BJ (cell line): Measurements from ENCODE around the gene COBLL1. TPM values are rescaled to one million over a fixed set of nuclear protein-coding genes. Genes with fewer than 3 reads are reported as not detected.
"Not testable (repeated sequence)": the region's sequence is repeated elsewhere in the genome, so short reads cannot be mapped to it uniquely, and the experiment has no call there.

Experiments
- CTCF ChIA-PET: fragments of 350-600 bp; formaldehyde crosslinking; extraction: SDS; loops from one replicate; lab custom pipeline; 2021; ENCODE audit warnings: antibody characterized with exemption, inconsistent platforms; lab: Yijun Ruan, JAX
- POLR2A ChIA-PET: fragments of 300-600 bp; sonication (Branson Sonifier 250); formaldehyde crosslinking; extraction: SDS; loops from one replicate; lab custom pipeline; 2021; ENCODE audit warnings: antibody characterized with exemption; lab: Charles Lee
- DNase-seq: peaks from one replicate; pipeline ENCODE4 v3.0.0-alpha.2; 2011; ENCODE audit warnings: low read depth
- H3K27me3 ChIP-seq: 2 replicates; pipeline ENCODE4 v1.6.0; 2011; ENCODE audit warnings: low read length; ENCODE audit not compliant: control insufficient read depth, insufficient read depth
- H3K36me3 ChIP-seq: 2 replicates; pipeline ENCODE4 v1.5.1; 2011; ENCODE audit warnings: low read length; ENCODE audit not compliant: control insufficient read depth, insufficient read depth
- H3K4me3 ChIP-seq: 2 replicates; pipeline ENCODE4 v1.5.1; 2011; ENCODE audit warnings: low read depth, mild to moderate bottlenecking, control low read depth, low read length
- polyA plus RNA-seq: library from polyadenylated mRNA; depleted of rRNA; stranded (reverse); fragments of >200 nt; gene quantifications from 2 replicates; pipeline ENCODE4 v1.2.3, GENCODE V29; 2011
- TF ChIP-seq, protein P1 (sequence below): IDR thresholded peaks from 2 replicates; pipeline ENCODE4 v1.5.1; 2011; ENCODE audit warnings: low read depth, mild to moderate bottlenecking, control low read depth, inconsistent platforms, low read length, moderate library complexity; ENCODE audit not compliant: insufficient read depth

COBLL1 gene
- polyA plus RNA-seq, 1 experiment = 34.2 TPM

DNA sequence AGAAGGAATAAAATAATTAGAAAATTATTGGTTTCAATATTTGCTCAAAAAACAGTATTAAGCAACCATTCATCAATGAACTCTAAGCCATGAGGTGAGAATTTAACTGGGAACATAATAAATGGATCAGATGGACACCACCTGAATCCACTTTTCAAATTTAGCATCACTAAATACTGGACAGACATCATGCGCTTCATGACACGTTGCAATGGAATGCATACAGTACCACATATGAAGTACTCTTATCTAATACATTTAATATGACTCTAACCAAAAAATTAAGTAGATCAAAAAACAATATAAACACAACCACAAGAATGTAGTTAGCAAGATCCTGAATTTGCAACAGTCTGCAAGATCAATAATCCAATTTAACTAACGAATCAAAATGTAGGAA is 76.6 kb downstream of the COBLL1 start:
- Histone ChIP-seq H3K36me3 (no peaks in the 10 kb centered on the region), H3K27me3 (no peaks in the 10 kb centered on the region), H3K4me3 (no peak overlapping the region)
- no peak for DNase-seq
- TF ChIP-seq, protein P1, sequence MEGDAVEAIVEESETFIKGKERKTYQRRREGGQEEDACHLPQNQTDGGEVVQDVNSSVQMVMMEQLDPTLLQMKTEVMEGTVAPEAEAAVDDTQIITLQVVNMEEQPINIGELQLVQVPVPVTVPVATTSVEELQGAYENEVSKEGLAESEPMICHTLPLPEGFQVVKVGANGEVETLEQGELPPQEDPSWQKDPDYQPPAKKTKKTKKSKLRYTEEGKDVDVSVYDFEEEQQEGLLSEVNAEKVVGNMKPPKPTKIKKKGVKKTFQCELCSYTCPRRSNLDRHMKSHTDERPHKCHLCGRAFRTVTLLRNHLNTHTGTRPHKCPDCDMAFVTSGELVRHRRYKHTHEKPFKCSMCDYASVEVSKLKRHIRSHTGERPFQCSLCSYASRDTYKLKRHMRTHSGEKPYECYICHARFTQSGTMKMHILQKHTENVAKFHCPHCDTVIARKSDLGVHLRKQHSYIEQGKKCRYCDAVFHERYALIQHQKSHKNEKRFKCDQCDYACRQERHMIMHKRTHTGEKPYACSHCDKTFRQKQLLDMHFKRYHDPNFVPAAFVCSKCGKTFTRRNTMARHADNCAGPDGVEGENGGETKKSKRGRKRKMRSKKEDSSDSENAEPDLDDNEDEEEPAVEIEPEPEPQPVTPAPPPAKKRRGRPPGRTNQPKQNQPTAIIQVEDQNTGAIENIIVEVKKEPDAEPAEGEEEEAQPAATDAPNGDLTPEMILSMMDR = no peak
- ChIA-PET CTCF (no interaction called here), POLR2A (no interaction called here)

DNA sequence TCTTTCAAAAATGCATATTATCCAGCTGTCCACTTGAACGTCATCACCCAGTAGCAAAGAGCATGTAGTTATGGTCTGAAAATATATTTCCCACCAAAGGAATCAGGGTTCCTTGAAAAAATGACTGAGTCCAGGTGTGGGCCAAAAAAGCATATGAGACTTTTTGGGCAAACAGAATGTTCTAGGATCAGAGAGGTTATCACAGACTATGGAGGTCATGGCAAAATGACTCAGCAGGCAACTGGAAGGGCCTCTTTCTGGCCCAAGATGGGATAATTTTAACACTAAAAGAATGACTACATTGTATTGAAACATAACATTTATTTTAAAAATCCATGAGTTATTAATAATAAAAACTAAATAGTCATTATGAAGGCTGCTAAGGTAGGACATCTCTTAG is 77.1 kb downstream of the COBLL1 start:
- DNase-seq = no peak
- no peaks in the 10 kb centered on the region for H3K27me3 ChIP-seq
- TF ChIP-seq, protein P1 = no peak
- H3K4me3 ChIP-seq = no peak overlapping the region
- POLR2A ChIA-PET = no interaction called here
- H3K36me3 ChIP-seq = no peaks in the 10 kb centered on the region
- CTCF ChIA-PET = no interaction called here

DNA sequence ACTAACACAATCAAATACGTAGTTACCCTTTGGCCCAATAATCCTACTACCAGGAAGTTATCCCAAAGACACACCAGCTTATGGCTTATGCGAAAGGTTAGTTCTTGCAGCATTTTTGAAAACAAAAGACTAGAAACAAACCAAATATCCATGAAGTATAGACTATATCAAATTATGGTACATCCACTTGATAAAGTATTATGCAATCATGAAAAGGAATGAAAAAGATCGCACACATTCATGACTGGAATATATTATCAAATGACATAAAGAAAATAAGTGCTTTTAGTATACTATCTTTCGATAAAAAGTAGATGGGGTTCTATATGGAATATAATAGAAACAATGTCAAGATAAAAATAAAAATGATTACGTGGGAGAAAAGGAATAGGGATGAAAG is 78.2 kb downstream of the COBLL1 start:
- TF ChIP-seq, protein P1 = no peak
- ChIA-PET CTCF (no interaction called here), POLR2A (no interaction called here)
- H3K4me3 ChIP-seq = no peak overlapping the region
- no peaks in the 10 kb centered on the region for H3K27me3 ChIP-seq
- no peaks in the 10 kb centered on the region for H3K36me3 ChIP-seq
- DNase-seq = no peak

DNA sequence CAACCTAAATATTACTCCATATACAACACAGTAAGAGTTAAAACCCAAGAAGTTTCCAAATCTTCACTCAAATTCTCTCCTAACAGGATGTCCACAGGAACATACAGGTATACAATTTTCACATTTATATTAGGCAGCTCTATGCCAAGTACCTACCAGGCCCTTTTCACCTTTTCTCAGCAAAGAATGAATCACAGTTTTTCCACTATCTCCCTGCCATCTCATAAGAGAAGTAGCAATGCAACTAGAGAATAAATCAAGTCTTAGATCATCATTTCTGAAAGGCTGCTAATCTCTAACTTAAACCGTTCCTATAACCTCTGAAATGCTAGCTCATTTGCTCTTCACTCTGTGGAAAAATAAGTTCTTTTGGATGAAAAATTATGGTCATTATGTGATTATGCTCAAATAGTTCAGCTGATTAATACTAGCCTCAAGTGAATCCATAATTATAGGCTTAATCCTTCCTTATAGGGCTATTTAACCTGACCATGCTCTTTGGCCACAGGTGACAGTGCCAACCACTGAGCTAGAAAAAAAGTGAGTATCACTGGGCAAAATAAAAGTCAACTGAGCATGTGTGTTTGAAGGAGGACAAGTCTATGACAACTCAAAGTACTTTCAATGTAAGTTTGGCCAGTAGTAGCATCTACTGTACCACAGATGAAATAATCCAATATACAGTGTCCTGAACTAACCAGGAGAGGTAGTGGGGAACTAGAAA is 79.7 kb downstream of the COBLL1 start:
- TF ChIP-seq, protein P1 = no peak
- H3K4me3 ChIP-seq = no peak overlapping the region
- DNase-seq = no peak
- POLR2A ChIA-PET = no interaction called here
- CTCF ChIA-PET = interaction anchor here (1.0 kb wide), 1 partner anchor 18 kb away, joined by 4 read pairs; no protein-coding TSS in a partner anchor
- no peaks in the 10 kb centered on the region for H3K36me3 ChIP-seq
- no peaks in the 10 kb centered on the region for H3K27me3 ChIP-seq

DNA sequence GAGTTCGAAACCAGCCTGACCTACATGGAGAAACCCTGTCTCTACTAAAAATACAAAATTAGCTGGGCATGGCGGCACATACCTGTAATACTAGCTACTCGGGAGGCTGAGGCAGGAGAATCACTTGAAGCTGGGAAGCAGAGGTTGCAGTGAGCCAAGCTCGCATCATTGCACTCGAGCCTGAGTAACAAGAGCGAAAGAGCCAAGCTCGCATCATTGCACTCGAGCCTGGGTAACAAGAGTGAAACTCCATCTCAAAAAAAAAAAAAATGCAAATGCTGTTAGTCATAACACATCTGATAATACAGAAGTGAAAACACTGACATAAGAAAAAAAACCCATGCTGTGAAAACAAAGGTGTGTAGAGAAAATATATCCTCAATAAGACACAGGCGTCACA is 80.4 kb downstream of the COBLL1 start:
- H3K36me3 ChIP-seq, H3K27me3 ChIP-seq, DNase-seq, POLR2A ChIA-PET, H3K4me3 ChIP-seq, CTCF ChIA-PET: not testable (repeated sequence)

DNA sequence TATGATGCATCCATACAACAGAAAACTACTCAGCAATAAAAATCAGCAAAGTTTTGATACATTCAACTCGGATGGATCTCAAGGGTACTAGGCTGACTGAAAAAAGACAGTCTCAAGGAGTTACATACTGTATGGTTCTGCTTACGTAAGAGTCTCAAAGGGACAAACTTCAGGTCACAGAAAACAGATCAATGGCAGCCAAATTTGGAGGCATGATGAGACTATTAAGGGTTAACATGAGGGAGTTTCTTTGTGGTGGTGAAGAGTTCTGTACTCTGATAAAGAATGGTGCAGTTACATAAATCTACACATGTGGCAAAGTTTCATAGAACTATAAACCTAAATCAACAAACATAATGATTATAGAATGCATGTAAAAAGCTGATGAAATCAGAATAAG is 81.4 kb downstream of the COBLL1 start:
- CTCF ChIA-PET = no interaction called here
- Histone ChIP-seq H3K36me3 (no peaks in the 10 kb centered on the region), H3K27me3 (no peaks in the 10 kb centered on the region), H3K4me3 (no peak overlapping the region)
- POLR2A ChIA-PET = no interaction called here
- TF ChIP-seq, protein P1 = no peak
- no peak for DNase-seq
